Mesodermal cell (in vitro differentiated cells): ENCODE measurements around the gene SLC22A1.

Source experiments
- H3K27ac ChIP-seq: 2 replicates; pipeline ENCODE4 v1.7.0; 2013; ENCODE audit warnings: mild to moderate bottlenecking, low read depth, low read length, moderate library complexity; ENCODE audit not compliant: severe bottlenecking
- H3K36me3 ChIP-seq: 2 replicates; pipeline ENCODE4 v1.7.1; 2013; ENCODE audit warnings: mild to moderate bottlenecking, low read length, moderate library complexity; ENCODE audit not compliant: control insufficient read depth, insufficient read depth
- H3K4me1 ChIP-seq: one replicate; pipeline ENCODE4 v1.7.1; 2013; ENCODE audit warnings: mild to moderate bottlenecking, low read length; ENCODE audit not compliant: insufficient read depth, control insufficient read depth, poor library complexity, severe bottlenecking
- H3K4me3 ChIP-seq: 2 replicates; pipeline ENCODE4 v1.7.0; 2013; ENCODE audit warnings: low read length, control low read depth, mild to moderate bottlenecking; ENCODE audit not compliant: insufficient read depth, poor library complexity, severe bottlenecking; ENCODE audit errors: extremely low read depth
- H3K9me3 ChIP-seq: 2 replicates; pipeline ENCODE4 v1.7.1; 2013; ENCODE audit warnings: mild to moderate bottlenecking, low read length, moderate library complexity; ENCODE audit not compliant: control insufficient read depth
- WGBS, 2 experiments: methylation state at CpG; one replicate each; pipeline ENCODE4 v1.1.5; 2013; ENCODE audit warnings: missing lambda C conversion rate in 2 of 2; ENCODE audit not compliant: insufficient coverage in 2 of 2; 5-methylcytosine and 5-hydroxymethylcytosine counted together

Gene SLC22A1

GRCh38 chr6:160203076-160203475 lies 81.5 kb downstream of the SLC22A1 start:
- H3K4me1 ChIP-seq: no peaks in the 10 kb centered on the region
- no peaks in the 10 kb centered on the region for H3K36me3 ChIP-seq

GRCh38 chr6:160203522-160203921 lies 81.9 kb downstream of the SLC22A1 start:
- Histone ChIP-seq H3K27ac (no peak overlapping the region), H3K9me3 (no peaks in the 10 kb centered on the region), H3K4me1 (no peaks in the 10 kb centered on the region), H3K4me3 (no peak overlapping the region), H3K36me3 (no peaks in the 10 kb centered on the region)

More at GRCh38 chr6:160203076-160203475, 81.5 kb downstream of the SLC22A1 start:
- H3K4me3 ChIP-seq: no peak overlapping the region
- H3K9me3 ChIP-seq: no peaks in the 10 kb centered on the region
- no peak overlapping the region for H3K27ac ChIP-seq
- WGBS, 2 experiments: 94% methylated on average over 2 of the region's 3 CpGs; no CpG with 5 or more reads in 1 of the 2 experiments

- H3K4me3 ChIP-seq: no peak overlapping the region
- WGBS, 2 experiments: no CpG with 5 or more reads among the region's 2 CpGs
- no peaks in the 10 kb centered on the region for H3K9me3 ChIP-seq
- no peaks in the 10 kb centered on the region for H3K4me1 ChIP-seq
- no peak overlapping the region for H3K27ac ChIP-seq
- H3K36me3 ChIP-seq: no peaks in the 10 kb centered on the region
Measured at GRCh38 chr6:160203953-160204352, 82.3 kb downstream of the SLC22A1 start.

DNA sequence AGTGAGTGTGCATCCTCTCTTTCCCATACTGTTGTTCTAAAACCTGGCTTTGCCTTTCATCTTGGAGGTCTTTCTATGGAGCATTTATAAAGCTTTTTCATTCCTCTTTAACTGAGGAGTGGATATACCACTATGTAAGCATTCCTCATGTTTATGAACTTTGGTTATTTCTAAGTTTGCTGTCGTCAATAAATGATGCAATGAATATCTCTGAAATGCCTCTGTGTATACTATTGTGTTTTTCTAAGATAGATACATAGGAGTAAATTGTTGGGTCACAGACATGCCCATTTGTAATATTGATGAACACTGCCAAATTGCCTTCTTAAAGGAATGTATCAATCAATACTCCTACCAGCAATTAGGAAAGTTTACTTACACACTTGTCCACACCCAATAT lies 83.1 kb downstream of the SLC22A1 start:
- no CpG with 5 or more reads among the region's 1 CpG for WGBS, 2 experiments
- no peaks in the 10 kb centered on the region for H3K9me3 ChIP-seq

DNA sequence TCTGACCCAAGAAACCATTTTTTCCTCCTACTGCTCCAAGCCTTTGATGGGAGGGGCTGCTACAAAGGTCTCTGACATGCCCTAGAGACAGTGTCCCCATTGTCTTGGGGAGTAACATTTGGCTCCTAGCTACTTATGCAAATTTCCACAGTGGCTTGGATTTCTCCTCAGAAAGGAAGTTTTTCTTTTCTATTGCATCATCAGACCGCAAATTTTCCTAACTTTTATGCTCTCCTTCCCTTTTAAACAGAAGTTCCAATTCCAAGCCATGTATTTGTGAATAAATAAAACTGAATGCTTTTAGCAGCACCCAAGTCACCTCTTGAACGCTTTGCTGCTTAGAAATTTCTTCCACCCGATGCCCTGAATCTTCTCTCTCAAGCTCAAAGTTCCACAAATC lies 86.0 kb downstream of the SLC22A1 start:
- Histone ChIP-seq H3K36me3 (no peaks in the 10 kb centered on the region), H3K9me3 (no peaks in the 10 kb centered on the region), H3K4me1 (no peaks in the 10 kb centered on the region), H3K4me3 (no peak overlapping the region), H3K27ac (no peak overlapping the region)
- 82 to 100% methylated on average over 2 of the region's 3 CpGs for WGBS, 2 experiments

More for the DNA sequence above, 83.1 kb downstream of the SLC22A1 start:
- no peak overlapping the region for H3K27ac ChIP-seq
- no peak overlapping the region for H3K4me3 ChIP-seq
- H3K4me1 ChIP-seq: no peaks in the 10 kb centered on the region
- no peaks in the 10 kb centered on the region for H3K36me3 ChIP-seq
